GM21529 (cell line): ENCODE data around the gene APBA1.
"Not testable (repeated sequence)": the region's sequence is repeated elsewhere in the genome, so short reads cannot be mapped to it uniquely, and the experiment has no call there.

ENCODE experiments used
- ATAC-seq: cut with Tn5 transposase; IDR thresholded peaks from one replicate; pipeline ENCODE4 v1.9.1; 2021; ENCODE audit not compliant: unreplicated experiment

The APBA1 gene

GRCh38 chr9:69420611-69421270 is 251.4 kb downstream of the APBA1 start:
- ATAC-seq: no peak

DNA sequence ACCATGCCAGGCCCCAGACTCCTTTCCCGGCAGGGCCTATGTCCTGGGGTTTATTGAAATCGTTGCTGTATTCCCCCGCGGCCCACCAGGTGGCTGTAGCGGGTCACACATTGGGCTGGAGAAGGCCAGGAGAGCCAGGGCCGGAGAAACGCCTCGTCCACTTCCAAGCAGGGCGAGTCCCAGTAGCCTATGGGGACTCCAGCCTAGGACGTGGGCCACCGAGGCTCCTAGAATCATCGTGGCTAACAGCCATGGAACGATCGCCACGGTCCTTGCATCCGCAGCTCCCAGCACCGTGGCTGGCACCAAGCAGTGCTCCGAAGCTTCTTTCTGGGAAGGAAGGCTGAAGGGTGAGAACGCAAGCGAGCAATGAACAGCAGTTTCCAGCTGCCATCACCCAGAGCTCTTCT is 259.4 kb downstream of the APBA1 start:
- ATAC-seq: no peak

- no peak for ATAC-seq
Measured at GRCh38 chr9:69411931-69412740, 260.0 kb downstream of the APBA1 start.

DNA sequence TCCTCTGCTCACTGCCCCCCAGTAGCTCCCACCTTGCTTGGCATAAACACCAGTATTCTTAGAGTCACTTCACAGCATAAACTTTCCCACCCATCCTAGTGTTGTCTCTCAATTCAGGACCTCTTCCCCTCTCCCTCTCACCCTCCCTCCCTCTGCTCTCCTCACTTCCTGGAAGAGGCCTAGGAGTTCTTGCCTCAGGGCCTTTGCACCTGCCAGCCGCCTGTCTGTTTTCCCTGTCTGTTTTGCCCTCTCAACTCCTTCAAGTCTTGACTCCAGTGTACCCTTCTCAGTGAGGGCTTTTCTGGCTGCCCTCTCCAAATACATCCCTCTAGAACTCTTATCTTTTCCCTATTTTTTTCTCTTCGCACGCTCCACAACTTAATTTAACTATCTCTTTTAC is 260.9 kb downstream of the APBA1 start:
- ATAC-seq: no peak

GRCh38 chr9:69409936-69410335 is 262.2 kb downstream of the APBA1 start:
- ATAC-seq: not testable (repeated sequence)

- ATAC-seq: no peak
Measured at GRCh38 chr9:69400470-69400869, 271.7 kb downstream of the APBA1 start.

DNA sequence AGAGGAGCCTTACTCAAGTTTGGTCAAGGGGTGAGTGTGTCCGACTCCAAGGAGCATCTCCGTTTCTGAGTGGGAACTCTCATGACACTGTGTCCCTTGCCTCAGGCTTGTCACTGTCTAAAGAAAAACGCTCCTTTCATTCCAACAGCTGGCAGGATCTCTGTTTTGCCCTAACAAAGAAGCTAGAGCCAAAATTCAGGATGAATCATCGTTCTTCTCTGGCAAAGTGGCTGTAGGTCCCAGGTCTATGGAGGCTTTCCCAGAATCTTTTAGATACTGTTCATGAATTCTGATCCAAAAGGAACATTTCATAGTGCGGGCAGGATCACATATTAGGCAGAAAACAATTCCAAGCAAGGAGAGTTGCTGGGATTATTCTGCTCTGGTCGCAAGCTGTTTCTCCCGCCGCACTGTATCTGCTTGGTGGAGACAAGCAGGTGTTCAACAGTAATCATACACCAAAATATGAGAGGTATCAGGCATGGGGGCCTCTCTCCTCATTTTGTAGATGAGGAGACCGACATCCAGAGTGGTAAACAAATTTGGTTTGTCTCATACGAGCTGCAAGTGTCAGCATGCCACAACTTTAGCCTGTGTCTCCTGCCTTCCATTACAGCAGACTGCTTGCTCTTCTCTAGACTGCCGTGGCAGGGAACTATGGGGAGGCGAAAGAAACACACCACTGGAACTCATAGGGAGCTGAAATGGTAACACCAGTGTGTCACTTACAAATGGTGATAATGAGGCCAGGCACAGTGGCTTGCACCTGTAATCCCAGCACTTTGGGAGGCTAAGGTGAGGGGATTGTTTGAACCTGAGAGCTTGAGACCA is 274.6 kb downstream of the APBA1 start:
- ATAC-seq: no peak

GRCh38 chr9:69396759-69397158 is 275.4 kb downstream of the APBA1 start:
- ATAC-seq: no peak

GRCh38 chr9:69395718-69396117 is 276.5 kb downstream of the APBA1 start:
- no peak for ATAC-seq

- ATAC-seq: no peak
Measured at GRCh38 chr9:69393425-69393824, 278.7 kb downstream of the APBA1 start.

DNA sequence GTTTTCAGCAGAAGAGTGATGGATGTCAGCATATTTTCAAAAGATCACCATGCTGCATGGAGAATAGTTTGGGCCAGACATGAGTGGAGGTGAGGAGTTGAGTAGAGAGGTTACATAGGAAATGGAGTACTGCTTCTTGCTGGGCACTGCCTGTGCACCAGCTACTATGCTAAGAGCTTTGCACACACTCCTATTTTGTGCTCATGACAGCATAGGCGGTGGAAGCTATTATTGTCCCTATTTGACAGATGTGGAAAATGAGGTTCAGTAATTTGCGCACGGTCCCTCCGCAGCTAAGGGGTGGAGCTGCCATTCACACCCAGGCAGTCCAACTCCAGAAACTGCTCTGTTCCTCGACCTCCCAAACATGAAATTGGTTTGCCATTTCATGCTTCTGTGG is 279.3 kb downstream of the APBA1 start:
- ATAC-seq: no peak

DNA sequence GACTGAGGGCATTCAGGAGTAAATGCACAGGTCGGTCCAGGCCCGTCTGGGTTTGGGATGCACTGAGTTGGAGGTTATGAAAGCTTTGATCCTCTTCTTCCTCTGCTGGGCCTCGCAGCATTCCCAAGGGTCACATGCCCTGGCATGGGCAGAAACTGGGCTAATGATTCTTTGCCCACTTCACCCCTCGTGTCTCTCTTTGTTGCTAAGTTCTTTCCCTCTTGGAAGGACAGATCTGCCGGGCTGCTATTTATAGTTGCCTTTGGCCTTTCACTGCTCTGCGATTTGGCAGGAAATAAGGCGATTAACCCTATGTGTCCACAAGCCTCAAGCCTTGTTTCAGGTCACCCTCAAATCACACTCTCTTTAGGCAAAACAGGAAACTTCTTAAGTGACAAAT is 280.2 kb downstream of the APBA1 start:
- ATAC-seq: no peak

DNA sequence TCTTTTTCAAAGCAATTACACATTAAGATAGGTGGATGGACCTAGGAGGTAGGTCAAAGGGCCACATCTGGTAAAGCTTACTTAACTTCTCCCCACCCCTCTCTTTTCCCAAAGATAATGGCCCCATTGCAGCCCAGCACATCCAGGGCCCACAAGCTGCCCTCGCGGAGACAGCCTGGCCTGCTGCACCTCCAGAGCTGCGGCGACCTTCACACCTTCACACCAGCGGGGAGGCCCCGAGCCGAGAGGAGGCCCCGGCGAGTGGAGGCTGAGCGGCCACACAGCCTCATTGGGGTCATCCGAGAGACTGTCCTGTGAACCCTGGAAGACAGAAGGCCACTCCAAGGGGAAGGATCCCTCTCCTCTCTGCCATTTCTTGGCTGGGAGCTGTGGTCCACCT is 280.7 kb downstream of the APBA1 start:
- ATAC-seq: no peak

DNA sequence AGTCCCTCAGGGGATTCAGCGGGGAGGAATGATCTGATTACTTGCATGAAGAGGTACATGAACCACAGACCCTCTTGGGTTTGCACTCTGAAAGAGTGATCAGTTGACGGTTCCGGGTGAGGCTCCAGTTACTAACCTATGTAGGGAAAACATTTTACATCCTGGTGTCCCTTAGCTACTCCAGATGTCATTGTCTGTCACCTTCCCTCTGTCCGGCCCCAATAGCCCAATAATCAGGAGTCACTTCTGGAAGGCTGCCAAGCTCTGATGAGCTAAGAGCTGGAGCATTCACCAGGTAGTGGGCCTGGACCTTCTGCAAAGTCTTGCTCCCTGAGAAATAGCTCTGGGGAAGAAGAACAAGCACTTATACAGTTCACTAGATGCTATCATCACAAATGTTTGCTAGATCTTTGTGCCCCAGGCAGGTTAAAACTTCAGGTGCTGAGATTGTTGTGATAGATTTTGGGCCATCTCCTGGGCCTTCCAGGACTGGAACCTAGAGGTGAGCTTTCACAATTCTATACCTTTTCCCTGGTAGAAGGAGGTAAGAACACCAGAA is 282.7 kb downstream of the APBA1 start:
- ATAC-seq: no peak

DNA sequence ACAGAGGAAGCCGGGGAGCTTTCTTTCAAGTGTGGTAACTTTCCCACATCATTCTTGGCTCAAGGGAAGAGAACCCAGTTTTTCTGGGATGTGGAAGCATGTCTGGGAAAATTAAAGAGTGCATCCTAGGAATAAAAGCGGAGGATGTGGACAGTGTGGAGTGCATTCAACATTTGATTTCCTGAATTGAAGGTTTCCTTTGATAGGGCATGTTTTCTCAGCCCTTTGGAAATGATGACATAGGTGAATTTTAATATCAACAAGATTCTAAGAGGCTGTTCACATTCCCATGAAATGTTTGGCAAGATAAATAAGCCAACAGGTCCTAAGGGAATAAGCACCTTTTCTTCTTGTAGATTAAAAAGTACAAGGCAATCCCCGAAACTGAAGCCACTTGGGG is 283.6 kb downstream of the APBA1 start:
- ATAC-seq: no peak

GRCh38 chr9:69386651-69387050 is 285.5 kb downstream of the APBA1 start:
- ATAC-seq: no peak

DNA sequence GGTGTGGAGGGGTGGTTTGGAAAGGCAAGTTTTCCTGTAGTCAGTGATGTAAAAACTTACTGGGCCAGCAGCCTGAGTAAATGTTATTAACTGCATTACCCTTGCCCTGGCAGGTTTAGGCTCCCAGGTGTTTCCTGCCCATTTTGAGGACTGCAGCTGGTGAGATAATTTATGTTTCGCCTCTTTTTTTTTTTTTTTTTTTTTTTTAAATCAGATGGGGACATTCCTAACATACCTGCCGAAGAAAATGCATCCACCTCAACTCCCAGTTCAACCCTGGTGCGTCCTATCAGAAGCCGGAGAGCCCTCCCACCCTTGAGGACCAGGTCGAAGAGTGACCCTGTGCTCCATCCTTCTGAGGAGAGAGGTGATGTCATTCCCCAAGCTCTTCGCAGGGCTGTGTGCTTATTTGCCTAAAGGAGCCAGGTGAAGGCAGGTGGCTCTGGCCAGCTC is 286.6 kb downstream of the APBA1 start:
- no peak for ATAC-seq

DNA sequence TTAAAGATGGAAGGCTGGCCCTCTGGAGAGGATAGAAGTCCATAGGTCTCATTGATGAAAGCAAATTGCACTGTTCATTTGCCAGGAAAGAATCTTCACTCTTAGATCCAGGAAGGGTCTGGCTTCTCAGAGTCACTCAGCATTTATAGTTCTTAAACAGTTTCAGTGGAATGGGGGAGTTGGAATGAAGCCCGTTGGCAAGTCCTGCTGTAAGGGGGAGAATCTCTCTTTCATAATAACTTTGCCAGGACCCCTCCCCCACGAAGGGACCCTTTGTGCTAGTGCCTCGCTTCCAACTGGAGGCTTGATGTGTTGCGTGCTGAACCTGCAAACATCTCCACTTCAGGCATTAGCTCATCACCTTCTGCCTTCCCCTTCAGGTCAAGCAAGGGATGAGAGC is 290.0 kb downstream of the APBA1 start:
- no peak for ATAC-seq

DNA sequence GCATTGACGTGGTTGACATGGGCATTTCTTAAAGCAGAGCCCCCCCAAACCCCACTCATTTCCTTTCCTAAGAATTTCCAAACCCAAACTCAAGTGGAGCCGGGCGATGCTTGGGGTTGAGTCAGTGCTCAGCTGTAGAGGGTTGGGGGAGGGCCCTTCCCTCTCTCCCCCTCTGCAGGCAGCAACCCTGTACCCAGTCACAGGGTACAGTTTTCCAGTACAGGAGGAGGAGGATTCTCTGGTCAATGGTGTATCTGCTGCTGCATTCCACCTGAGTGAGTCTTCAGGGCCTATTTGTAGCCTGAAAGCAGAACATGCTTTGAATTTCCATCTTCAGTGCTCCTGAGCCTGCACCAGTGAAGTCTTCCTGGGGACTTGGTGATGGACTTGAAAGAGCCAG is 291.4 kb downstream of the APBA1 start:
- ATAC-seq: no peak

GRCh38 chr9:69380301-69380700 is 291.9 kb downstream of the APBA1 start:
- no peak for ATAC-seq

DNA sequence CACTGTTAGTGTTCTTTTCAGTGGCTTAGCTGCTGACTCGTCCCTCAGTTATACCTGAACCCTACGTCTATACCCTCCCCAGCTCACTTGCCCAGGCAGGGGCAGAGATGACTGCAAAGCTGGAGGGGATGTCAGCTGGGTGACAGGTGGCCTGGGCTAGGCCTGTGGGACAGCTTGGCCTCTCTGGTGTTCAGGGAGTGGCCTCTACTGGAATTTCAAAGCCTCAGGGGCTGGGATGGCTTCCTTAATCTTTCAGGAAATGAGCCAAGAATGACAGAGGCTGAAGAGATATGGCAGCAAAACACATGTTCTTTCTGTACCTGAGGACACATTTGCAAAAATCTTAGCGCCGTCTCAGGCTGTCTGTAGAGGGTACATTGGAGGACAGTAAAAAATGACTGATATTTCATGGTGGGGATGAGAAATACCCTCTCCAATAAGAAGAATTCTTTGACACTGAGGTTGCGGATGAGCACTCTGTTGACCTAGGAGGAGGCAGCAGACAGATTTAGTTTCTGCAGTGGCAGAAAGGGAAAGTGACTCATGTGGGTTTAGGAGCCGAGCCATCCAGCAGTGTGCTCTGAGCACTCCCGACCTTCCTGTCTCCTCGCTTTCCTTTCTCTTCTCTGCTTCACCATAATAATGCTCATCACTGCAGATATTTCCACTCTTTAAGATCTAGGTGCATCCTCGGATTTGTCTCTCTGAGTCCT is 292.7 kb downstream of the APBA1 start:
- ATAC-seq: no peak
